HCT116 (cell line): ENCODE measurements around the gene ZNF235. TPM values are rescaled to one million over a fixed set of nuclear protein-coding genes. Genes with fewer than 3 reads are reported as not detected.

ENCODE experiments used
- ATAC-seq: fragments of 200-7000 bp; cut with Tn5 transposase; 2 replicates; pipeline ENCODE4 v1.9.1; 2020; ENCODE audit warnings: mild to moderate bottlenecking, moderate library complexity
- BruUV-seq: library from RNA; stranded (reverse); fragments of 400-500 nt; replicated peaks from 2 replicates; lab custom pipeline; 2021; lab: Mats Ljungman, UMichigan
- CTCF ChIA-PET: fragments of 300-600 bp; sonication (Branson Sonifier 250); formaldehyde crosslinking; loops from one replicate; lab custom pipeline; 2021; ENCODE audit warnings: antibody characterized with exemption; lab: Charles Lee
- POLR2A ChIA-PET: fragments of 300-600, 350-600 bp; sonication (Branson Sonifier 250); formaldehyde crosslinking; loops from one replicate; lab custom pipeline; 2021; ENCODE audit warnings: antibody characterized with exemption; lab: Charles Lee
- RAD21 ChIA-PET, 2 experiments: fragments of 300-600 bp; sonication (Branson Sonifier 250); formaldehyde crosslinking; loops; one replicate each; lab custom pipeline; 2023; ENCODE audit warnings: low total read pairs in 2 of 2; ENCODE audit not compliant: uncharacterized antibody in 2 of 2, unreplicated experiment in 2 of 2, low non-redundant PET in 1 of 2; lab: Charles Lee
- DNase-seq: peaks from one replicate; pipeline ENCODE4 v3.0.0-alpha.2; 2010; ENCODE audit warnings: low read depth, low spot score
- H2AFZ ChIP-seq: fragments of 200-600 bp; shearing (Covaris generic), sonication (generic); 2 replicates; pipeline ENCODE4 v1.6.1; 2017; ENCODE audit warnings: low read depth, mixed run types, mixed read lengths, antibody characterized with exemption, low read length; ENCODE audit not compliant: poor library complexity, severe bottlenecking
- H3K27ac ChIP-seq: 2 replicates; pipeline ENCODE4 v1.5.1; 2012; ENCODE audit warnings: low read depth, low read length
- H3K27me3 ChIP-seq: fragments of 200-600 bp; sonication (generic); 2 replicates; pipeline ENCODE4 v1.6.1; 2016; ENCODE audit warnings: mixed run types, low read length, mixed read lengths; ENCODE audit not compliant: insufficient read depth
- H3K36me3 ChIP-seq, 2 experiments: fragments of 200-500 bp in 1 of 2; fragments of 200-600 bp in 1 of 2; sonication (Bioruptor generic) in 1 of 2; sonication (generic) in 1 of 2; 2 replicates each; pipeline versions ENCODE4 v1.5.1 to v1.6.1; 2014 to 2016; ENCODE audit warnings: low read length in 2 of 2, inconsistent platforms in 1 of 2, mixed read lengths in 1 of 2, mixed run types in 1 of 2; ENCODE audit not compliant: insufficient read depth in 2 of 2, control insufficient read depth in 1 of 2
- H3K4me1 ChIP-seq, 2 experiments: fragments of 200-600 bp in 1 of 2; sonication (generic) in 1 of 2; 2 replicates each; pipeline versions ENCODE4 v1.5.1 to v1.6.1; 2012 to 2017; ENCODE audit warnings: low read length in 2 of 2, inconsistent platforms in 1 of 2, mild to moderate bottlenecking in 1 of 2, mixed read lengths in 1 of 2, mixed run types in 1 of 2, moderate library complexity in 1 of 2; ENCODE audit not compliant: insufficient read depth in 2 of 2, control insufficient read depth in 1 of 2
- H3K4me2 ChIP-seq: fragments of 200-600 bp; sonication (generic); 2 replicates; pipeline ENCODE4 v1.6.1; 2017; ENCODE audit warnings: mixed run types, low read length, mixed read lengths
- H3K4me3 ChIP-seq, 2 experiments: fragments of 200-600 bp in 1 of 2; sonication (generic) in 1 of 2; replicated peaks in 1 of 2; 2 replicates each; pipeline ENCODE4 v1.5.1; 2011 to 2016; ENCODE audit warnings: low read length in 2 of 2, control low read depth in 1 of 2, low read depth in 1 of 2, mild to moderate bottlenecking in 1 of 2, mixed read lengths in 1 of 2, mixed run types in 1 of 2
- H3K79me2 ChIP-seq: fragments of 200-600 bp; sonication (generic); 2 replicates; pipeline ENCODE4 v1.6.1; 2017; ENCODE audit warnings: mild to moderate bottlenecking, mixed run types, low read length, moderate library complexity, mixed read lengths; ENCODE audit not compliant: insufficient read depth
- H3K9ac ChIP-seq: fragments of 200-600 bp; sonication (generic); 2 replicates; pipeline ENCODE4 v1.6.1; 2016; ENCODE audit warnings: low read length, mixed read lengths
- H3K9me2 ChIP-seq: fragments of 200-600 bp; sonication (generic), shearing (Covaris generic); 2 replicates; pipeline ENCODE4 v1.6.1; 2017; ENCODE audit warnings: mixed run types, mild to moderate bottlenecking, moderate library complexity; ENCODE audit not compliant: insufficient read depth
- H3K9me3 ChIP-seq, 2 experiments: fragments of 200-500 bp in 1 of 2; fragments of 200-600 bp in 1 of 2; sonication (Bioruptor generic) in 1 of 2; sonication (generic) in 1 of 2; 2 replicates each; pipeline ENCODE4 v1.6.1; 2014 to 2017; ENCODE audit warnings: low read length in 2 of 2, mixed read lengths in 2 of 2, inconsistent platforms in 1 of 2, low read depth in 1 of 2, mild to moderate bottlenecking in 1 of 2, mixed run types in 1 of 2, moderate library complexity in 1 of 2; ENCODE audit not compliant: control insufficient read depth in 1 of 2, insufficient read depth in 1 of 2
- H4K20me1 ChIP-seq: fragments of 200-600 bp; sonication (generic), shearing (Covaris generic); 2 replicates; pipeline ENCODE4 v1.6.1; 2017; ENCODE audit warnings: mixed run types, mild to moderate bottlenecking, moderate library complexity; ENCODE audit not compliant: insufficient read depth
- ATF3 ChIP-seq: IDR thresholded peaks from 2 replicates; pipeline ENCODE4 v1.6.1; 2012
- CBX3 ChIP-seq: IDR thresholded peaks from 2 replicates; pipeline ENCODE4 v1.6.1; 2012; ENCODE audit warnings: low read depth
- CTCF ChIP-seq, 3 experiments: fragments of 200-600 bp in 1 of 3; sonication (generic) in 1 of 3; IDR thresholded peaks in 2 of 3; conservative IDR thresholded peaks in 1 of 3; 2 replicates each; pipeline ENCODE4 v1.5.1; 2012 to 2017; ENCODE audit warnings: low read depth in 2 of 3, low read length in 2 of 3, antibody characterized with exemption in 1 of 3, borderline replicate concordance in 1 of 3, control low read depth in 1 of 3, mild to moderate bottlenecking in 1 of 3, mixed read lengths in 1 of 3, mixed run types in 1 of 3, moderate library complexity in 1 of 3; ENCODE audit not compliant: insufficient read depth in 1 of 3
- EGR1 ChIP-seq: IDR thresholded peaks from 2 replicates; pipeline ENCODE4 v1.6.1; 2012; ENCODE audit warnings: low read depth
- ELF1 ChIP-seq: IDR thresholded peaks from 2 replicates; pipeline ENCODE4 v1.6.1; 2012; ENCODE audit warnings: low read depth, borderline replicate concordance
- EZH2 ChIP-seq: fragments of 200-600 bp; sonication (generic); IDR thresholded peaks from 2 replicates; pipeline ENCODE4 v1.6.1; 2017; ENCODE audit warnings: antibody characterized with exemption, mixed run types
- FOSL1 ChIP-seq: IDR thresholded peaks from 2 replicates; pipeline ENCODE4 v1.6.1; 2012; ENCODE audit warnings: low read depth
- RAD21 ChIP-seq: IDR thresholded peaks from 2 replicates; pipeline ENCODE4 v1.6.1; 2012; ENCODE audit warnings: low read depth, mild to moderate bottlenecking
- REST ChIP-seq: IDR thresholded peaks from 2 replicates; pipeline ENCODE4 v1.6.1; 2012; ENCODE audit warnings: low read depth
- SP1 ChIP-seq: IDR thresholded peaks from 2 replicates; pipeline ENCODE4 v1.6.1; 2012; ENCODE audit warnings: low read depth
- SRF ChIP-seq: IDR thresholded peaks from 2 replicates; pipeline ENCODE4 v1.6.1; 2012; ENCODE audit warnings: low read depth
- TCF7L2 ChIP-seq: IDR thresholded peaks from 2 replicates; pipeline ENCODE4 v1.7.0; 2011; ENCODE audit warnings: borderline replicate concordance, inconsistent platforms; ENCODE audit not compliant: insufficient read depth, insufficient read length; ENCODE audit errors: extremely low read depth
- YY1 ChIP-seq: IDR thresholded peaks from 2 replicates; pipeline ENCODE4 v1.6.1; 2011; ENCODE audit warnings: low read length, low read depth, moderate library complexity, mild to moderate bottlenecking; ENCODE audit not compliant: insufficient replicate concordance; ENCODE audit errors: extremely low read depth
- ZBTB33 ChIP-seq: IDR thresholded peaks from 2 replicates; pipeline ENCODE4 v1.6.1; 2011; ENCODE audit warnings: mild to moderate bottlenecking, low read length, moderate library complexity; ENCODE audit not compliant: insufficient replicate concordance; ENCODE audit errors: extremely low read depth
- ZNF274 ChIP-seq: fragments of 200-500 bp; sonication (Bioruptor generic); IDR thresholded peaks from 2 replicates; pipeline ENCODE4 v1.6.1; 2014; ENCODE audit warnings: mild to moderate bottlenecking, low read depth, low read length, inconsistent platforms
- intact Hi-C: fragments of 100-400 bp; cut with micrococcal nuclease; formaldehyde crosslinking; loops from 2 replicates; pipeline ENCODE4 v1.10.0; 2022
- total RNA-seq: library from RNA; stranded (reverse); gene quantifications from one replicate; pipeline ENCODE4 v1.2.1, GENCODE V29; 2021; ENCODE audit not compliant: unreplicated experiment
- TF ChIP-seq, protein P1 (sequence below): IDR thresholded peaks from 2 replicates; pipeline ENCODE4 v1.6.1; 2012

Gene ZNF235
- total RNA-seq, 1 experiment from 2014 or later: 5.7 TPM

DNA sequence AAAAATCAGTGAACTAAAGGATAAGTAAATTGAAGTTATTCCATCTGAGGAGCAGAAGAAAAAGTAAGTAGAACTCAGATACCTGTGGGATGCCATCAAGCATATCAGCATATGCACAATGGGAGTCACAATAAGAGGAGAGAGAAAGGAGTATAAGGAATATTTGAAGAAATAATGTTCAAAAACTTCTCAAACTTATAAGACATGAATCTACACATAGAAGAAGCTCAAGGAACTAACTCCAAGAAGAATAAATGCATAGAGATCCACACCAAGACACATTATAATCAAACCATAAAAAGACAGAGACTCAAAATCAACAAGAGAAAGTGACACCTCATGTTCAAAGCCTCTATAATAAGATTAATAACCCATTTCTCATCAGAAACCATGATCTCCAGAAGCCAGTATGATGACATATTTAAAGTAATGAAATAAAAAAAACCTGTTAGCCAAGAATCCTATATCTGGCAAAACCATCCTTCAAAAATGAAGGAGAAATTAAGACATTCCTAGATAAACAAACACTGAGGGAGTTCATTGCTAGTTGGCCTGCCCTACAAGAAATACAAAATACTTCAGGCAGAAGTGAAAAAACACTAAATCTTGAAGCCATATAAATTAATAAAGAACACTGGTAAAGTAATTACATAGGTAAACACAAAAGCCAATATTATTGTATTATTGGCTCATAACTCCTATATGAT, 49.0 kb downstream of the ZNF235 start (continued):
- TF ChIP-seq CTCF (IDR thresholded peaks at IDR 0.05 in 2 of 3, conservative IDR thresholded peaks at IDR 0.05 in 1 of 3; ENCODE audit: borderline replicate concordance in 1 of 3, insufficient read depth in 1 of 3, low read depth in 2 of 3, low read length in 2 of 3) (no peak), ELF1 (no peak), ZNF274 (no peak), SRF (no peak)

GRCh38 chr19:44254496-44254895, 50.3 kb downstream of the ZNF235 start:
- no peak overlapping the region for H3K4me2 ChIP-seq
- no peak overlapping the region for H3K4me3 ChIP-seq
- no peak overlapping the region for H2AFZ ChIP-seq
- CTCF ChIA-PET: no interaction called here
- H3K27ac ChIP-seq: no peak overlapping the region
- H3K9me2 ChIP-seq: no peaks in the 10 kb centered on the region
- no peaks in the 10 kb centered on the region for H3K4me1 ChIP-seq
- BruUV-seq: no TSS peak
- POLR2A ChIA-PET: no interaction called here
- no peak for DNase-seq
- H3K79me2 ChIP-seq: no peaks in the 10 kb centered on the region
- RAD21 ChIA-PET: no interaction called here
- H3K9me3 ChIP-seq: peaks cover 5 to 16% of the 10 kb centered on the region in 2 experiments
- H3K9ac ChIP-seq: no peak overlapping the region
- ATAC-seq: no peak
- H3K27me3 ChIP-seq: no peaks in the 10 kb centered on the region
- intact Hi-C loops: no loop called here
- H4K20me1 ChIP-seq: no peaks in the 10 kb centered on the region
- H3K36me3 ChIP-seq: no peaks in the 10 kb centered on the region
- TF ChIP-seq FOSL1 (no peak), TCF7L2 (no peak), ZBTB33 (no peak), YY1 (no peak), CBX3 (no peak), ZNF274 (no peak), ELF1 (no peak), REST (no peak), EZH2 (no peak), RAD21 (no peak), SP1 (no peak), ATF3 (no peak), EGR1 (no peak)
- TF ChIP-seq, protein P1, sequence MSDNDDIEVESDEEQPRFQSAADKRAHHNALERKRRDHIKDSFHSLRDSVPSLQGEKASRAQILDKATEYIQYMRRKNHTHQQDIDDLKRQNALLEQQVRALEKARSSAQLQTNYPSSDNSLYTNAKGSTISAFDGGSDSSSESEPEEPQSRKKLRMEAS: no peak
